H9 (cell line): ENCODE results near the gene MSI2. TPM values are rescaled to one million over a fixed set of nuclear protein-coding genes. Genes with fewer than 3 reads are reported as not detected.

Experiments
- DNase-seq: peaks from one replicate; pipeline ENCODE4 v3.0.0-alpha.2; 2017
- H2AFZ ChIP-seq: one replicate; pipeline ENCODE4 v1.6.1; 2013; ENCODE audit warnings: mild to moderate bottlenecking, low read length, control low read depth, moderate library complexity
- H2AK5ac ChIP-seq: 2 replicates; pipeline ENCODE4 v1.6.1; 2013; ENCODE audit warnings: low read length, control low read depth, mixed read lengths; ENCODE audit not compliant: insufficient read length
- H2BK120ac ChIP-seq: one replicate; pipeline ENCODE4 v1.6.1; 2013; ENCODE audit warnings: low read depth, mild to moderate bottlenecking, low read length, control low read depth, inconsistent platforms; ENCODE audit not compliant: poor library complexity, severe bottlenecking
- H2BK12ac ChIP-seq: 2 replicates; pipeline ENCODE4 v1.6.1; 2013; ENCODE audit warnings: low read length, control low read depth, mixed read lengths, low read depth; ENCODE audit not compliant: insufficient read length
- H2BK15ac ChIP-seq: 2 replicates; pipeline ENCODE4 v1.6.1; 2013; ENCODE audit warnings: low read depth, low read length, control low read depth
- H2BK20ac ChIP-seq: one replicate; pipeline ENCODE4 v1.6.1; 2013; ENCODE audit warnings: low read depth, mild to moderate bottlenecking, low read length, control low read depth, inconsistent platforms; ENCODE audit not compliant: poor library complexity, severe bottlenecking
- H2BK5ac ChIP-seq: 2 replicates; pipeline ENCODE4 v1.6.1; 2013; ENCODE audit warnings: low read length, control low read depth, mixed read lengths; ENCODE audit not compliant: insufficient read length
- H3K14ac ChIP-seq: 2 replicates; pipeline ENCODE4 v1.6.1; 2013; ENCODE audit warnings: low read length, control low read depth; ENCODE audit not compliant: insufficient read depth
- H3K18ac ChIP-seq: 2 replicates; pipeline ENCODE4 v1.6.1; 2013; ENCODE audit warnings: low read depth, mild to moderate bottlenecking, mixed read lengths, low read length, control low read depth; ENCODE audit not compliant: insufficient read length
- H3K23ac ChIP-seq: 2 replicates; pipeline ENCODE4 v1.6.1; 2013; ENCODE audit warnings: low read length, control low read depth, mixed read lengths, low read depth; ENCODE audit not compliant: insufficient read length
- H3K23me2 ChIP-seq: 2 replicates; pipeline ENCODE4 v1.6.1; 2013; ENCODE audit warnings: low read depth, mild to moderate bottlenecking, mixed read lengths, low read length, control low read depth; ENCODE audit not compliant: insufficient read length, poor library complexity, severe bottlenecking
- H3K27ac ChIP-seq: 2 replicates; pipeline ENCODE4 v1.5.1; 2013; ENCODE audit warnings: low read length, control low read depth, mixed read lengths, low read depth; ENCODE audit not compliant: insufficient read length
- H3K27me3 ChIP-seq: 2 replicates; pipeline ENCODE4 v1.6.1; 2013; ENCODE audit warnings: low read length, control low read depth, inconsistent platforms; ENCODE audit not compliant: insufficient read depth
- H3K4ac ChIP-seq: 2 replicates; pipeline ENCODE4 v1.6.1; 2013; ENCODE audit warnings: low read depth, mild to moderate bottlenecking, control low read depth, inconsistent platforms, low read length, moderate library complexity
- H3K4me1 ChIP-seq: 2 replicates; pipeline ENCODE4 v1.6.1; 2013; ENCODE audit warnings: low read length, control low read depth, inconsistent platforms; ENCODE audit not compliant: insufficient read depth
- H3K4me2 ChIP-seq: 2 replicates; pipeline ENCODE4 v1.6.1; 2013; ENCODE audit warnings: low read length, control low read depth, mixed read lengths; ENCODE audit not compliant: insufficient read length, insufficient read depth
- H3K56ac ChIP-seq: 2 replicates; pipeline ENCODE4 v1.6.1; 2013; ENCODE audit warnings: low read depth, mild to moderate bottlenecking, mixed read lengths, low read length, control low read depth; ENCODE audit not compliant: insufficient read length
- H3K79me1 ChIP-seq: 2 replicates; pipeline ENCODE4 v1.6.1; 2013; ENCODE audit warnings: low read depth, mild to moderate bottlenecking, moderate library complexity, low read length, control low read depth, inconsistent platforms; ENCODE audit not compliant: insufficient read depth, poor library complexity, severe bottlenecking
- H3K79me2 ChIP-seq: 2 replicates; pipeline ENCODE4 v1.6.1; 2013; ENCODE audit warnings: low read length, control low read depth, inconsistent platforms; ENCODE audit not compliant: insufficient read depth
- H3K9ac ChIP-seq: 2 replicates; pipeline ENCODE4 v1.6.1; 2013; ENCODE audit warnings: low read length, control low read depth, mixed read lengths; ENCODE audit not compliant: insufficient read length; ENCODE audit errors: extremely low read depth
- H3K9me3 ChIP-seq: one replicate; pipeline ENCODE4 v1.6.1; 2013; ENCODE audit warnings: low read depth, low read length, inconsistent platforms; ENCODE audit not compliant: control insufficient read depth
- H3T11ph ChIP-seq: one replicate; pipeline ENCODE4 v1.6.1; 2013; ENCODE audit warnings: mild to moderate bottlenecking, low read length, control low read depth, inconsistent platforms
- H4K20me1 ChIP-seq: one replicate; pipeline ENCODE4 v1.6.1; 2013; ENCODE audit not compliant: control insufficient read depth, insufficient read length, insufficient read depth
- H4K5ac ChIP-seq: 2 replicates; pipeline ENCODE4 v1.6.1; 2013; ENCODE audit warnings: low read depth, mild to moderate bottlenecking, mixed read lengths, low read length, control low read depth; ENCODE audit not compliant: insufficient read length
- H4K8ac ChIP-seq: replicated peaks from 2 replicates; pipeline ENCODE4 v1.6.1; 2013; ENCODE audit warnings: low read length, control low read depth, mixed read lengths, low read depth; ENCODE audit not compliant: insufficient read length
- H4K91ac ChIP-seq: 2 replicates; pipeline ENCODE4 v1.6.1; 2013; ENCODE audit warnings: low read depth, mild to moderate bottlenecking, moderate library complexity, mixed read lengths, low read length, control low read depth; ENCODE audit not compliant: insufficient read length
- H3K27ac Mint-ChIP-seq, 3 experiments: 2 replicates in 2 of 3; 3 replicates in 1 of 3; pipeline ENCODE4 v1.8.0; 2020 to 2021; ENCODE audit warnings: mixed read lengths in 3 of 3, mild to moderate bottlenecking in 1 of 3, moderate library complexity in 1 of 3
- H3K27me3 Mint-ChIP-seq: 2 replicates; pipeline ENCODE4 v1.8.0; 2021; ENCODE audit warnings: low read depth, mild to moderate bottlenecking, moderate library complexity, mixed read lengths
- H3K36me3 Mint-ChIP-seq, 3 experiments: 2 replicates in 2 of 3; 3 replicates in 1 of 3; pipeline ENCODE4 v1.8.0; 2020 to 2021; ENCODE audit warnings: low read depth in 3 of 3, mixed read lengths in 3 of 3; ENCODE audit not compliant: insufficient read depth in 1 of 3
- H3K4me1 Mint-ChIP-seq, 2 experiments: 2 replicates each; pipeline ENCODE4 v1.8.0; 2020; ENCODE audit warnings: mixed read lengths in 2 of 2
- H3K4me3 Mint-ChIP-seq, 2 experiments: 2 replicates in 1 of 2; 3 replicates in 1 of 2; pipeline ENCODE4 v1.8.0; 2020 to 2021; ENCODE audit warnings: mild to moderate bottlenecking in 2 of 2, mixed read lengths in 2 of 2, moderate library complexity in 1 of 2
- H3K9me3 Mint-ChIP-seq, 2 experiments: 2 replicates in 1 of 2; 3 replicates in 1 of 2; pipeline ENCODE4 v1.8.0; 2020; ENCODE audit warnings: mild to moderate bottlenecking in 2 of 2, mixed read lengths in 2 of 2, moderate library complexity in 1 of 2
- CTCF ChIP-seq: fragments of 200-600 bp; sonication (generic); conservative IDR thresholded peaks from 3 replicates; pipeline ENCODE4 v1.8.0; 2021; ENCODE audit warnings: antibody characterized with exemption, mild to moderate bottlenecking
- WGBS: extraction: QIAGEN DNeasy Blood & Tissue Kit; methylation state at CpG from one replicate; pipeline ENCODE4 v1.1.7; 2013; ENCODE audit warnings: missing lambda C conversion rate, low lambda C conversion rate, mixed read lengths; ENCODE audit not compliant: insufficient read length; ENCODE audit errors: extremely low coverage; 5-methylcytosine and 5-hydroxymethylcytosine counted together
- total RNA-seq: library from RNA; stranded (reverse); gene quantifications from 2 replicates; pipeline ENCODE4 v1.2.1, GENCODE V29; 2021

The MSI2 gene
- total RNA-seq, 1 experiment from 2014 or later: 98.5 TPM

GRCh38 chr17:57438066-57438731 is 181.9 kb downstream of the MSI2 start:
- H2BK120ac ChIP-seq: no peak overlapping the region
- Mint-ChIP-seq H3K27ac (peak overlapping the region in 2 of 3 experiments; percentile 34 to 79; a peak in 2 of 7 replicates), H3K9me3 (no peaks in the 10 kb centered on the region), H3K4me3 (no peak overlapping the region; a peak in 1 of 5 replicates), H3K27me3 (no peaks in the 10 kb centered on the region), H3K36me3 (no peaks in the 10 kb centered on the region), H3K4me1 (peaks cover 31 to 39% of the 10 kb centered on the region in 2 experiments)
- no peak overlapping the region for H2AFZ ChIP-seq
- H3K79me2 ChIP-seq: no peaks in the 10 kb centered on the region; the same call in 1 of the 2 replicates
- no peak overlapping the region for H2BK20ac ChIP-seq
- H3K27ac ChIP-seq: no peak overlapping the region
- H4K8ac ChIP-seq: no peak overlapping the region
- H3K23me2 ChIP-seq: no peaks in the 10 kb centered on the region
- no peaks in the 10 kb centered on the region for H3K79me1 ChIP-seq
- no peak overlapping the region for H3K18ac ChIP-seq
- TF ChIP-seq CTCF: no peak
- no peak overlapping the region for H3K23ac ChIP-seq
- H4K5ac ChIP-seq: no peak overlapping the region
- WGBS: no CpG with 5 or more reads among the region's 9 CpGs
- peaks cover 8% of the 10 kb centered on the region for H3K4me1 ChIP-seq
- H3K14ac ChIP-seq: no peak overlapping the region
- H3K56ac ChIP-seq: no peak overlapping the region
- no peaks in the 10 kb centered on the region for H3K9me3 ChIP-seq
- DNase-seq: no peak
- no peak overlapping the region for H2BK5ac ChIP-seq
- H3T11ph ChIP-seq: no peak overlapping the region
- no peak overlapping the region for H4K91ac ChIP-seq
- no peak overlapping the region for H2BK12ac ChIP-seq
- H3K27me3 ChIP-seq: no peaks in the 10 kb centered on the region
- no peak overlapping the region for H2AK5ac ChIP-seq
- H4K20me1 ChIP-seq: no peaks in the 10 kb centered on the region
- no peak overlapping the region for H3K9ac ChIP-seq
- no peak overlapping the region for H3K4ac ChIP-seq
- H3K4me2 ChIP-seq: no peak overlapping the region
- no peak overlapping the region for H2BK15ac ChIP-seq
